AG09319 (cell line): ENCODE measurements around the gene LIN9.

Experiments
- DNase-seq: peaks from one replicate; pipeline ENCODE4 v3.0.0-alpha.2; 2010; ENCODE audit warnings: low read depth; ENCODE audit errors: extremely low read depth
- TF ChIP-seq, protein P1 (sequence below): IDR thresholded peaks from 2 replicates; pipeline ENCODE4 v1.5.1; 2011; ENCODE audit warnings: low read depth, mild to moderate bottlenecking, inconsistent platforms, low read length, moderate library complexity

Gene LIN9

DNA sequence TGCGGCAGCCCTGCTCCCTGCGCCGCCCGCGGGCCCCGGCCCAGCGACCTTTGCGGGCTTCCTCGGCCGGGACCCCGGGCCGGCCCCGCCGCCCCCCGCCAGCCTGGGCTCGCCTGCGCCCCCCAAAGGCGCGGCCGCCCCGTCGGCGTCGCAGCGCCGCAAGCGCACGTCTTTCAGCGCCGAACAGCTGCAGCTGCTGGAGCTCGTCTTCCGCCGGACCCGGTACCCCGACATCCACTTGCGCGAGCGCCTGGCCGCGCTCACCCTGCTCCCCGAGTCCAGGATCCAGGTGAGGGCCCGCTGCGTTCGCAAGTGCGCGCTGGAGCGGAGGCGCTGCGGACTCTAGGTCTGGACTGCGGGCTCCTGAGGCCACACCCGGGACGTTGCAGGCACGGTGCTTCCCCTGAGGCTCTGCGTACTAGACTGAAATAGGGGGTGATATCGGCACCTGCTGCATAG lies 85.1 kb downstream of the LIN9 start:
- no peak for DNase-seq
- TF ChIP-seq, protein P1, sequence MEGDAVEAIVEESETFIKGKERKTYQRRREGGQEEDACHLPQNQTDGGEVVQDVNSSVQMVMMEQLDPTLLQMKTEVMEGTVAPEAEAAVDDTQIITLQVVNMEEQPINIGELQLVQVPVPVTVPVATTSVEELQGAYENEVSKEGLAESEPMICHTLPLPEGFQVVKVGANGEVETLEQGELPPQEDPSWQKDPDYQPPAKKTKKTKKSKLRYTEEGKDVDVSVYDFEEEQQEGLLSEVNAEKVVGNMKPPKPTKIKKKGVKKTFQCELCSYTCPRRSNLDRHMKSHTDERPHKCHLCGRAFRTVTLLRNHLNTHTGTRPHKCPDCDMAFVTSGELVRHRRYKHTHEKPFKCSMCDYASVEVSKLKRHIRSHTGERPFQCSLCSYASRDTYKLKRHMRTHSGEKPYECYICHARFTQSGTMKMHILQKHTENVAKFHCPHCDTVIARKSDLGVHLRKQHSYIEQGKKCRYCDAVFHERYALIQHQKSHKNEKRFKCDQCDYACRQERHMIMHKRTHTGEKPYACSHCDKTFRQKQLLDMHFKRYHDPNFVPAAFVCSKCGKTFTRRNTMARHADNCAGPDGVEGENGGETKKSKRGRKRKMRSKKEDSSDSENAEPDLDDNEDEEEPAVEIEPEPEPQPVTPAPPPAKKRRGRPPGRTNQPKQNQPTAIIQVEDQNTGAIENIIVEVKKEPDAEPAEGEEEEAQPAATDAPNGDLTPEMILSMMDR: no peak

DNA sequence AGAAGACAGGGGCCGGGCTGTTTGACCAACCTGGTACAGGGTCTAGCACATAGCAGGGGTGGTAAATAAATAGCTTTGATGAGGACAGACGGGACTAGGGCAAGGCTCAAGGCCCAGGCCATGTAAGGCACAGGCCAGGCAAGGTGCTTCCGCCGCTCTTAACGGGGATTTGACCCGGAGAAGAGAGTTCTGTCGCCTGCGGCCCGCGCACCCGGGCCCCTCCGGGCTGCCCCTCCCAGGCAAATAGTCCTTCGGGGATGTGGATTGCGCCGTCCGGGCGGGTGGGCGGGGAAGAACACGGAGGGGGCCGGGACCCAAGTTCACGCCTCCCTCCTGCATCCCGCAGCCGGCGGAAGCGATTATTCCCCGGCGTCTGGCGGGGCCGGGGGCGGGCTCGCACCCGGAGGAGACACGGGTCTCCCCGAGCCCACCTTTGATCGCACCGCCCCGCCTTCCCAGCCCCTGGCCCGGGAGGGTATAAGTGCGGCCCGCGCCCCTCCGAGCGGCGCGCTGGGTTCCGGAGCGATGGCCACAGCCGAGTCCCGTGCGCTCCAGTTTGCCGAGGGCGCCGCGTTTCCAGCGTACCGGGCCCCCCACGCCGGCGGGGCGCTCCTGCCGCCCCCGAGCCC lies 85.7 kb downstream of the LIN9 start, which contains the start of gene MIXL1:
TSS of gene MIXL1 (plus strand) at position 508 of the 629 bp plus-strand sequence. CDS start at position 526, 18 bp downstream.
- DNase-seq: no peak
- TF ChIP-seq, protein P1: no peak

DNA sequence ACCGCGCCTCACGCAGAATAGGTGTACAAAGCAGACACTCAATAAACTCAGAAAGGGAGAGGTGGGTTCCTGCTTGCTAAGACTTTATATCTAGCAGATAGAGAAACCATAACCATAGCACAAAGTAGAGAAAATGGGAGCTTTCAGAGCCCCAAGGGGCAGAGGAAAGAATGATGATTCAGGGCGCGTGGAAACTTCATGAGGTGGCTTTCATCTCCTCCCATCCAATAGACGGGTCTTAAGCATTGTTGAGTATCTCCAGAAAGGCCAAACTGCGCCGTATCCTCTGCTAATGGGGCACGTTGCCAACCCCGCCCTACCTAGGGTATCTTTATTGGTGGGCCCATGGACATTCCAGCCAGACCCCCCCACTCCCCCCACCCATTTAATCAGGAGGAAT lies 86.3 kb downstream of the LIN9 start:
- TF ChIP-seq, protein P1: no peak
- DNase-seq: no peak

DNA sequence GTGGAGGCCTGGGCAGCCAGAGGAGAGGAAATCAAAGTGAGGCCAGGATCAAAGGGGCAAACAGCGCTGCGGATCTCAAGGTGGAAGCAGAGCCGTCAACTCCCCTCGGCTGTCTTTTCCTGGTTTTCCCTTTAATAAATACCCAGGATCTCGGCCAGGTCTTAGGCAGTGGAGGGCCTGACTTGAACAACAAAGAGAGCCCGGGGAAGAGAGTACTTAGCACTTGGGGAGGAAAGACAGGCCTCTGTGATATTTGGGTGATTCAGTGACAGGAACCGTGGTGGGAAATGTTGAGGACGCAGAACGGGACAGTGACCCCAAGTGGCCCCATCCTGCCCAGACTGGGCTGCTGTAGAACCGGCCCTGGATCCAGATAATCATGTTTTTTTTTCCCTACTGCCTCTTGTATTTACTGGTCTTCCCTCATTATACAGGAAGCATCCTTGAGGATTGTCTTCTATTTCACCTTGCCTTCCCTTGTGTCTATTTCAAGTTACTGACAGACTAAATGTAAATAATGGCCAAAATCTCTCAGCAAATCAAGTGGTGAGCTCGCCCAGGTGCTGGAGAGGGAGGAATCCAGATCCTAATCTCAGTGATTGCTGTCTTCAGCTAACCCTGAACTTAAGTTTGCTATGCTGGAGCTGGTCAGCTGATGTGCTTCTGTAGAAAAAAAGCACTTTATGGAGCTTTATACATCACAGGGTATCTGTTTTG lies 88.3 kb downstream of the LIN9 start:
- no peak for DNase-seq
- TF ChIP-seq, protein P1: no peak

DNA sequence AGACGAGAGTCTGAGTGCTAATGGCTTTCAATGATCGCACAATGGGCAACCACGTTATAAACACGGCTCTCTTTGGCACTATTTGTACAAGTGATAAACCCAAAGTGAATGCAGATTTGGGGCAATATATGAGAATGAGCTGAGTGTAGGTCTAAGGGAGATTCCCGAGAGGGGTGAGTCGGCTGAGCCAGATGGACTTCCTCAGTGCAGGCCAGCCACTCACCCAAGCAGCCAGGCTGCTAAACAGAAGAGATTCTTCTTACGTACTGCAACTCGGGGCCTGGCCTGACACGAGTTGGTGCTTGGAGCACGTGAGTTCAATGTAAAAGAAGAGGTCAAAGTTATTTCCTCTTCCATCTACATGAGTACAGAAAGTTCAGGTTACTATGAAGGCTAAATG lies 91.7 kb downstream of the LIN9 start:
- TF ChIP-seq, protein P1: no peak
- no peak for DNase-seq

DNA sequence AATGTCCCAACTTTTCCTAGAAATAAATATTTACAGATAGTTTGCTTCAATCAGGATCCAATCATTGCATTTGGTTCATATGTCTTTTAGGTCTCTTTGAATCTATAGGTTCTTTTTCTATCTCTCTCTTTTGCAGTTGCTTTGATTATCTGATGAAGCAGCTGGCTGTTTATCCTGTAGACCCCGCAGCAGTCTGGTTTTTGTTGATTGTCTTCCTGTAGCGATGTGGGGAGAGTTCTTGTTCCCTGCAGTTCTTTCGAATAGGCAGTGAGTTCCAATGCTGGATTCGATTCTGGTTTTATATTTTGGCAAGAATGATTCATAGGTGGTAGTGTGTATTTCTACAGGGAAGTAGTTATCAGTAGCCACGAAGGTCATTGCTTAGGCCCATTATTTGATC lies 92.9 kb downstream of the LIN9 start:
- TF ChIP-seq, protein P1: no peak
- DNase-seq: no peak

DNA sequence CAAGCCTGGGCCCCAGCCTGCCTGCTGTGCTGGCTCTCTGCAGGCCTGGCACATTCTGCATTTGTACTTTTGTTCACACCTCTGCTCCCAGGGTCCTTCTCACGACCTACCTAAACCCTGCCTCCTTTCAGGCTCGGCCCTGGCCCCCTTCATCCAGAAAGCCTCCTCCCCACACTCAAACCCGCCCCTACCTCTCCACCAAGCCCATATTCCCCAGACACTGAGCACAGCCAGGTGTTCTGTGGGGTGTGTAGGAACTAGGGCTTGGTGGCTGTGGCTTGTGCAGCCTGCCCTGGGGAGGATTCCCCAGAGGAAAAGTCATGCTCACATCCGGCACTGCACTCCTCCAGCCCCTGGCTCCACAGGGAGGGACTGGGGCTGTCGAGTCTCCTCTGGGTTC lies 93.7 kb downstream of the LIN9 start:
- TF ChIP-seq, protein P1: no peak
- no peak for DNase-seq
